Glutamatergic neuron (in vitro differentiated cells): Measurements from ENCODE around the gene ATP2C2. TPM values are rescaled to one million over a fixed set of nuclear protein-coding genes. Genes with fewer than 3 reads are reported as not detected.

Experiments used
- DNase-seq: peaks from one replicate; pipeline ENCODE4 v3.0.0; 2022
- H3K27ac Mint-ChIP-seq: one replicate; pipeline ENCODE4 v1.8.0; 2020; ENCODE audit warnings: mild to moderate bottlenecking, mixed read lengths, inconsistent platforms; ENCODE audit not compliant: unreplicated experiment
- H3K27me3 Mint-ChIP-seq: one replicate; pipeline ENCODE4 v1.8.0; 2020; ENCODE audit warnings: mild to moderate bottlenecking, moderate library complexity, mixed read lengths, inconsistent platforms; ENCODE audit not compliant: unreplicated experiment
- H3K36me3 Mint-ChIP-seq: one replicate; pipeline ENCODE4 v1.8.0; 2020; ENCODE audit warnings: mild to moderate bottlenecking, mixed read lengths, inconsistent platforms; ENCODE audit not compliant: unreplicated experiment
- H3K4me1 Mint-ChIP-seq: one replicate; pipeline ENCODE4 v1.8.0; 2020; ENCODE audit warnings: mild to moderate bottlenecking, low read depth, mixed read lengths, inconsistent platforms; ENCODE audit not compliant: unreplicated experiment
- H3K4me3 Mint-ChIP-seq: one replicate; pipeline ENCODE4 v1.8.0; 2020; ENCODE audit warnings: mild to moderate bottlenecking, mixed read lengths, inconsistent platforms; ENCODE audit not compliant: unreplicated experiment
- H3K9me3 Mint-ChIP-seq: one replicate; pipeline ENCODE4 v1.8.0; 2020; ENCODE audit warnings: mild to moderate bottlenecking, moderate library complexity, mixed read lengths, inconsistent platforms; ENCODE audit not compliant: unreplicated experiment
- total RNA-seq: library from RNA; stranded (reverse); fragmentation: NEBNext Ultra II Directional; extraction: Animal tissue kit (Norgen Biotek cat#: 25700); gene quantifications from one replicate; pipeline ENCODE4 v1.2.1, GENCODE V29; 2021; ENCODE audit not compliant: unreplicated experiment
- TF ChIP-seq, protein P1 (sequence below): fragments of 200-600 bp; sonication (generic); IDR thresholded peaks from one replicate; pipeline ENCODE4 v1.5.0; 2021; ENCODE audit not compliant: partially characterized antibody, unreplicated experiment

Gene ATP2C2
- total RNA-seq, 1 donor from 2014 or later: not detected

DNA sequence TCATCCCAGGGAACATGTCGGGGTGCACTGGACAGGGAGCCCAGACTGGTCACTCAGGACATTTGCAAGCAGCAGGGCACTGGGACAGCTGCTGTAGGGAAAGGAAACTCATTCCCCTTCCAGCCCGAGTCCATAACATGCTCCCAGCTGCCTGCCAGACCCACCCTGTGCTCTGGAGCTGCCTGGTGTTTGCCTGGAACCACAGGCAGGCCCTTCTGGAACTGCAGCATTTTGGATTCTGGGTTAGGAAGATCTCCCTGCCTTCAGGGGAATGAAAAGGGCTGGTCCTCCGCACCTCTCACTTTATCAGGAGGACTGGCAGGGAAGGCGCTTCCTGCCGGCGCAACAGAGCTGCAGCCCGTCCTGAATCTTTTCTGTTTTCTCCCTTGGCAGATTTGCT is 94.9 kb downstream of the ATP2C2 start:
- Mint-ChIP-seq H3K27me3 (peaks cover 5% of the 10 kb centered on the region), H3K36me3 (peaks cover 44% of the 10 kb centered on the region), H3K9me3 (peaks cover 14% of the 10 kb centered on the region), H3K4me3 (no peak overlapping the region), H3K27ac (no peak overlapping the region), H3K4me1 (peaks cover 16% of the 10 kb centered on the region)
- DNase-seq: no peak
- TF ChIP-seq, protein P1, sequence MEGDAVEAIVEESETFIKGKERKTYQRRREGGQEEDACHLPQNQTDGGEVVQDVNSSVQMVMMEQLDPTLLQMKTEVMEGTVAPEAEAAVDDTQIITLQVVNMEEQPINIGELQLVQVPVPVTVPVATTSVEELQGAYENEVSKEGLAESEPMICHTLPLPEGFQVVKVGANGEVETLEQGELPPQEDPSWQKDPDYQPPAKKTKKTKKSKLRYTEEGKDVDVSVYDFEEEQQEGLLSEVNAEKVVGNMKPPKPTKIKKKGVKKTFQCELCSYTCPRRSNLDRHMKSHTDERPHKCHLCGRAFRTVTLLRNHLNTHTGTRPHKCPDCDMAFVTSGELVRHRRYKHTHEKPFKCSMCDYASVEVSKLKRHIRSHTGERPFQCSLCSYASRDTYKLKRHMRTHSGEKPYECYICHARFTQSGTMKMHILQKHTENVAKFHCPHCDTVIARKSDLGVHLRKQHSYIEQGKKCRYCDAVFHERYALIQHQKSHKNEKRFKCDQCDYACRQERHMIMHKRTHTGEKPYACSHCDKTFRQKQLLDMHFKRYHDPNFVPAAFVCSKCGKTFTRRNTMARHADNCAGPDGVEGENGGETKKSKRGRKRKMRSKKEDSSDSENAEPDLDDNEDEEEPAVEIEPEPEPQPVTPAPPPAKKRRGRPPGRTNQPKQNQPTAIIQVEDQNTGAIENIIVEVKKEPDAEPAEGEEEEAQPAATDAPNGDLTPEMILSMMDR: no peak

DNA sequence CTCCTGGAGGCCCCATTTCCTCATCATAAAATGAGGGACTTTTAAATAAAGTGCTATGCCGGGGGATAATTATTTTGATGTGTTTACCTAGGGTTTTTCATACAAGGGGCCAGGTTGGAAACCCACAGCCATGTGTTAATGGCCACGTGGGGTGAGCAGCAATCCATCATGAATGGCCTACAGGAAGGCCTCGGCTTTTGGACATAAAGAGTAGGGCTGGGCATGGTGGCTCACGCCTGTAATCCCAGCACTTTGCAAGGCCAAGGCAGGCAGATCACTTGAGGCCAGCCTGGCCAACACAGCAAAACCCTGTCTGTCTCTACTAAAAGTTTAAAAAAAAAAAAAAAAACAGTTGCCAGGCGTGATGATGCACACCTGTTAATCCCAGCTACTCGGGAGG is 95.8 kb downstream of the ATP2C2 start:
- H3K36me3 Mint-ChIP-seq: peaks cover 44% of the 10 kb centered on the region
- no peak overlapping the region for H3K4me3 Mint-ChIP-seq
- no peak overlapping the region for H3K27ac Mint-ChIP-seq
- TF ChIP-seq, protein P1: no peak
- H3K27me3 Mint-ChIP-seq: peaks cover 5% of the 10 kb centered on the region
- DNase-seq: no peak
- peaks cover 16% of the 10 kb centered on the region for H3K4me1 Mint-ChIP-seq
- H3K9me3 Mint-ChIP-seq: peaks cover 13% of the 10 kb centered on the region

DNA sequence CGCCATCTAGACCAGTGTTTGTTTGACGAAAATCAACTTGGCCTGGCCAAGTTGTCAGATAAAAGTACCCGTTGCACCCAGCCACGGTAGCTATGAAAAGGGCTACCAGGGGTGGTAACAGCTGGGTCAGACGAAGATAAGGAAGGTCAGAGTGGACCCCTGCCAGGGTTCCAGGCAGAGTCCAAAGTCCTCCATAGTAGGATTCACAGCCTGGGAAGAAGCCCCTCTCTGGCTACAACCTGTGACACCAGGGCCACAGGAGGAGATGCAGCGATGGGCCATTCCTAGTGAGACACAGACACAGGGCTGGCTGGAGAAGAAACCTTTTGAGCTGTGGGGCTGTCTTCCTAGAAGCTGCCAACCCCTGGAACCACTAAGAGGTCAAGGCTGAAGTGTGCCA is 96.8 kb downstream of the ATP2C2 start:
- DNase-seq: no peak
- TF ChIP-seq, protein P1: no peak
- Mint-ChIP-seq H3K4me1 (peaks cover 12% of the 10 kb centered on the region), H3K27me3 (peaks cover 5% of the 10 kb centered on the region), H3K27ac (no peak overlapping the region), H3K9me3 (peaks cover 9% of the 10 kb centered on the region), H3K36me3 (peaks cover 44% of the 10 kb centered on the region), H3K4me3 (no peak overlapping the region)

DNA sequence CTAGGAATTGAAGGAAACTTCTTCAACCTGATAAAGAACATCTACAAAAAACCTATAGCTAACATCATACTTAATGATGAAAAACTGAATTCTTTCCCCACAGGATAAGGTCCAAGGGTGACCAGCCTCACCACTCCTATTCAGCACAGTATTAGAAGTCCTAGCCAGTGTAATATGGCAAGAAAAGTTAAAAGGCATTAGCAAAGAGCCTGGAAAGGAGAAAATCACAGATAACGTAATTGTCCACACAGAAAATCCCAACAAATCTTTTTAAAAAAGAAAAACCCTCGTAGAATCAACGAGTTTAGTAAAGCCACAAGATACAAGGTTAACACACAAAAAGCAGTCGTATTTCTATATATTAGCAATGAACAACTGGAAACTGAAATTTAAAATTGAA is 98.4 kb downstream of the ATP2C2 start:
- TF ChIP-seq, protein P1: no peak
- Mint-ChIP-seq H3K36me3 (peaks cover 38% of the 10 kb centered on the region), H3K27me3 (peaks cover 2% of the 10 kb centered on the region), H3K4me1 (peaks cover 5% of the 10 kb centered on the region), H3K4me3 (no peak overlapping the region), H3K27ac (no peak overlapping the region), H3K9me3 (peaks cover 4% of the 10 kb centered on the region)
- DNase-seq: no peak

DNA sequence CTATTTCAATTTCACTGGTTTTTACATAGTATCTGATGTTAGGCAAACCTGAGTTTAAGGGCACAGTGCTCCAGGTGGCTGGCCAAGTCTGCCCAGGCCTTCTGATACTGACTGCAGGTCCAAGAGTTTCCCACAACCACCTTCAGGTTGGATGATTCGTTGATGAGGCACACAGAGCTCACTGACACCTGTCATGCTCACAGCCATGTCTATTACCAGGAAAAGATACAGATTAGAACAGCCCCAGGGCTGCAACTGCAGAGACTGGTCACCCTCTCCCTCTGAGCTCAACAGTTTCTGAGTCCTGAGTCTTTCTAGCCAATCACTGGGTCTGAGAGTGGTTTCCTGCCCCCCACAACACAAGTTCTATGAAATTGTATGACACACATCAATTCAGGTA is 98.9 kb downstream of the ATP2C2 start:
- peaks cover 4% of the 10 kb centered on the region for H3K4me1 Mint-ChIP-seq
- TF ChIP-seq, protein P1: no peak
- H3K27ac Mint-ChIP-seq: no peak overlapping the region
- peaks cover 4% of the 10 kb centered on the region for H3K9me3 Mint-ChIP-seq
- H3K36me3 Mint-ChIP-seq: peaks cover 39% of the 10 kb centered on the region
- H3K4me3 Mint-ChIP-seq: no peak overlapping the region
- H3K27me3 Mint-ChIP-seq: peaks cover 2% of the 10 kb centered on the region
- no peak for DNase-seq
